Uterus (tissue), 4 donors: ENCODE measurements around the gene TNFRSF21. TPM values are rescaled to one million over a fixed set of nuclear protein-coding genes. Genes with fewer than 3 reads are reported as not detected.

ENCODE experiments used
- DNase-seq, 2 donors: peaks; one replicate each; pipeline ENCODE4 v3.0.0-alpha.2; 2019 to 2020
- H3K27ac ChIP-seq, 2 donors: fragments of 200-600 bp; sonication (generic); 1 replicate in 1 of 2; 2 replicates in 1 of 2; pipeline ENCODE4 v1.5.1; 2016 to 2018
- H3K27me3 ChIP-seq, 2 donors: fragments of 200-600 bp; sonication (generic); one replicate each; pipeline ENCODE4 v1.5.1; 2018 to 2019; ENCODE audit warnings: control low read depth in 1 of 2
- H3K36me3 ChIP-seq, 2 donors: fragments of 200-600 bp; sonication (generic); one replicate each; pipeline ENCODE4 v1.5.1; 2019; ENCODE audit warnings: control low read depth in 1 of 2
- H3K4me1 ChIP-seq, 2 donors: fragments of 200-600 bp; sonication (generic); one replicate each; pipeline ENCODE4 v1.5.1; 2018 to 2019; ENCODE audit warnings: control low read depth in 1 of 2
- H3K4me3 ChIP-seq, 2 donors: fragments of 200-600 bp; sonication (generic); 1 replicate in 1 of 2; 2 replicates in 1 of 2; pipeline ENCODE4 v1.5.1; 2018 to 2019; ENCODE audit warnings: mild to moderate bottlenecking in 1 of 2
- H3K9me3 ChIP-seq, 2 donors: fragments of 200-600 bp; sonication (generic); one replicate each; pipeline ENCODE4 v1.5.1; 2019; ENCODE audit warnings: control low read depth in 1 of 2
- POLR2A ChIP-seq, 2 donors: fragments of 450-650 bp; IDR thresholded peaks; one replicate each; pipeline ENCODE4 v1.6.1; 2016; ENCODE audit warnings: antibody characterized with exemption in 2 of 2, mild to moderate bottlenecking in 1 of 2, moderate library complexity in 1 of 2
- intact Hi-C: fragments of 100-400 bp; cut with DNase I; formaldehyde crosslinking; loops from one replicate; pipeline ENCODE4 v1.15.1; 2023; ENCODE audit warnings: low total_unique reads
- total RNA-seq, 4 donors: library from RNA; depleted of rRNA in 3 of 4; stranded (reverse); fragments of >200 nt in 3 of 4; gene quantifications; one replicate each; pipeline versions ENCODE4 v1.1.0 to v1.2.4, GENCODE V29; 2014 to 2023
- TF ChIP-seq, protein P1 (sequence below), 4 experiments: fragments of 200-600 bp in 2 of 4; fragments of 450-650 bp in 2 of 4; sonication (generic) in 2 of 4; IDR thresholded peaks; one replicate each; pipeline ENCODE4 v1.5.1; 2016 to 2019; ENCODE audit warnings: antibody characterized with exemption in 4 of 4, mild to moderate bottlenecking in 2 of 4, moderate library complexity in 1 of 4
- donor health status: DM: yes; HTN: yes; CAD: no.

TNFRSF21 gene
- total RNA-seq, 4 donors from 2014 or later, result 1.0 to 33.1 (median 13.2) TPM

DNA sequence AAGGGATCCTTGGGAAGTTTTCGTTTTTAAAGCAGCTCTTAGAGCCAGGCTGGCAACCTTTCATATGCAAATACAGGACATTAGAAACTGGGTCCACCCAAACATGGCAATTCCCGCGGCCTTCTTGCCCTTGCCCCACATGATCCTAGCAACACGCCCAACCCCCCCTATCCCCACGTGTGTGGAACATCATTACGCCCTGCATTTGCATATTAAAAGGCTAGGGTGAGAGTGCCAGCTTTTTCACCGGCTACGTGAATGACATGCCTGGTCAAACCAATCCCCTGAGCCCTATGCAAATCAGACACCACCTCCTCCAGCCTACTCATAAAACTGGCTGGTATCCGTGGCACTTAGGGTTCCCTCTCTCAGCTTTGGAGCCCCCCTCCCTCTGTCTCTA lies 88.1 kb downstream of the TNFRSF21 start:
- intact Hi-C loops, result no loop called here
- TF ChIP-seq POLR2A (IDR thresholded peaks at IDR 0.05), result no peak
- Histone ChIP-seq H3K9me3 (no peaks in the 10 kb centered on the region), H3K4me1 (no peaks in the 10 kb centered on the region), H3K27me3 (no peaks in the 10 kb centered on the region), H3K36me3 (no peaks in the 10 kb centered on the region), H3K27ac (no peak overlapping the region), H3K4me3 (no peak overlapping the region)
- DNase-seq, result no peak

DNA sequence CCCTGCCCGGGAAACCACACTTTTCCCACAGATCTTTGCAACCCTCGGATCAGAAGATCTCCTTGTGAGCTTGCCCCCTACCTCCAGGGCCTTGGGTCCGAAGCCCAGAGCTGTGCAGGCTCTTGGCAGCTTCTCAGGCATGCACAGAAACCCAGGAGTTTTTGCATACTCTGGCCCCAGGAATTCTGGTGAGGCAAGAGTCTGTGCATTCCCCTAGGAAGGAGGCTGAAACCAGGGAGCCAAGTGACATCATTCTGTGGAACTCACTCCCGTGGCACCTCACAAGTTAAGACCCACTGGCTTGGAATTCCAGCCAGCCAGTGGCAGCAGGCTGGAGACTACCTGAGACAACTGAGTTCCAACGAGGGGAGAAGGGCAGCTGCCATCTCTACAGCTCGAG lies 100.1 kb downstream of the TNFRSF21 start:
- no peaks in the 10 kb centered on the region for H3K27me3 ChIP-seq
- no peaks in the 10 kb centered on the region for H3K36me3 ChIP-seq
- intact Hi-C loops, result no loop called here
- no peak for TF ChIP-seq POLR2A (IDR thresholded peaks at IDR 0.05)
- TF ChIP-seq, protein P1, sequence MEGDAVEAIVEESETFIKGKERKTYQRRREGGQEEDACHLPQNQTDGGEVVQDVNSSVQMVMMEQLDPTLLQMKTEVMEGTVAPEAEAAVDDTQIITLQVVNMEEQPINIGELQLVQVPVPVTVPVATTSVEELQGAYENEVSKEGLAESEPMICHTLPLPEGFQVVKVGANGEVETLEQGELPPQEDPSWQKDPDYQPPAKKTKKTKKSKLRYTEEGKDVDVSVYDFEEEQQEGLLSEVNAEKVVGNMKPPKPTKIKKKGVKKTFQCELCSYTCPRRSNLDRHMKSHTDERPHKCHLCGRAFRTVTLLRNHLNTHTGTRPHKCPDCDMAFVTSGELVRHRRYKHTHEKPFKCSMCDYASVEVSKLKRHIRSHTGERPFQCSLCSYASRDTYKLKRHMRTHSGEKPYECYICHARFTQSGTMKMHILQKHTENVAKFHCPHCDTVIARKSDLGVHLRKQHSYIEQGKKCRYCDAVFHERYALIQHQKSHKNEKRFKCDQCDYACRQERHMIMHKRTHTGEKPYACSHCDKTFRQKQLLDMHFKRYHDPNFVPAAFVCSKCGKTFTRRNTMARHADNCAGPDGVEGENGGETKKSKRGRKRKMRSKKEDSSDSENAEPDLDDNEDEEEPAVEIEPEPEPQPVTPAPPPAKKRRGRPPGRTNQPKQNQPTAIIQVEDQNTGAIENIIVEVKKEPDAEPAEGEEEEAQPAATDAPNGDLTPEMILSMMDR (IDR thresholded peaks at IDR 0.05), result no peak
- no peak for DNase-seq
- no peaks in the 10 kb centered on the region for H3K9me3 ChIP-seq
- H3K4me3 ChIP-seq, result no peak overlapping the region
- no peak overlapping the region for H3K27ac ChIP-seq
- H3K4me1 ChIP-seq, result no peaks in the 10 kb centered on the region

DNA sequence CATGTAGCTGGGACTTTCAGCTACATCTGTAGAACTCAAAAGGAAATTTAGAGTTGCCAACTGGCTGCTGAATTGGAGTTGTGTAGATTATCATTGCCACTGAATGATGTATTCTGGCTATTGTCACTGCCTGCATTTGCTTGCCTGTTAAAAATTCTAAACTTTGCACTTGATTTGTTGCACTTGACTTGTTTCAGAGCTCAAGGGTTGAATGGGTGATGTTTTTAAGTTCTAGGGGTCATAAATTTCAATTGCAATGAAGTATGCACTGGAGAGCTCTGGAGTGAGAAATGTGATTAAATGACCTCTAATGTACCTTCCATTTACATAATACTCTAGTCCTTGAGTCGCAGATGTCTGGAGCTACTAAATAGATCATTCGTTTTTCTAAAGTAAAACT lies 102.4 kb downstream of the TNFRSF21 start:
- DNase-seq, result no peak
- H3K27me3 ChIP-seq, result no peaks in the 10 kb centered on the region
- intact Hi-C loops, result no loop called here
- no peak overlapping the region for H3K4me3 ChIP-seq
- no peaks in the 10 kb centered on the region for H3K4me1 ChIP-seq
- H3K9me3 ChIP-seq, result no peaks in the 10 kb centered on the region
- no peaks in the 10 kb centered on the region for H3K36me3 ChIP-seq
- TF ChIP-seq, protein P1 (IDR thresholded peaks at IDR 0.05), result no peak
- TF ChIP-seq POLR2A (IDR thresholded peaks at IDR 0.05), result no peak
- H3K27ac ChIP-seq, result no peak overlapping the region

DNA sequence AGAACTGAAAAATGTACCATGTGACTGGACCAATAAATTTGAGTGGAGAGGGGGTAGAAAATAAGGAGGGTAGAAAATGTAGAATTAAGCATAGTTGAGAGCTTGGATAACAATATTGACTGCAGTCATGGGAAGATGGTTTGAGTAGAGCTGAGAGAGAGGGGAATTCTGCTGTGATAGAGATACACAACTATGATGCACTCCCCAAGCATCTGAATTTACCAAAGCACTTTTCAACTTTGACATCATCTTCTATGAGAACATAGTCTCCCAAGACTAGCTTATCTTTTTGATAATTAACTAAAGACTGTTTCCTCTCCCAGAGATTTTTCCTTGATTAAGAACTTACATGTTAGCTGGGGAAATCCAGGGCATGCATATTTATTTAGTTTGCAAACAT lies 103.1 kb downstream of the TNFRSF21 start:
- H3K9me3 ChIP-seq, result no peaks in the 10 kb centered on the region
- intact Hi-C loops, result no loop called here
- H3K27ac ChIP-seq, result no peak overlapping the region
- no peaks in the 10 kb centered on the region for H3K36me3 ChIP-seq
- TF ChIP-seq, protein P1 (IDR thresholded peaks at IDR 0.05), result no peak
- no peak for TF ChIP-seq POLR2A (IDR thresholded peaks at IDR 0.05)
- H3K27me3 ChIP-seq, result no peaks in the 10 kb centered on the region
- H3K4me1 ChIP-seq, result no peaks in the 10 kb centered on the region
- DNase-seq, result no peak
- H3K4me3 ChIP-seq, result no peak overlapping the region

DNA sequence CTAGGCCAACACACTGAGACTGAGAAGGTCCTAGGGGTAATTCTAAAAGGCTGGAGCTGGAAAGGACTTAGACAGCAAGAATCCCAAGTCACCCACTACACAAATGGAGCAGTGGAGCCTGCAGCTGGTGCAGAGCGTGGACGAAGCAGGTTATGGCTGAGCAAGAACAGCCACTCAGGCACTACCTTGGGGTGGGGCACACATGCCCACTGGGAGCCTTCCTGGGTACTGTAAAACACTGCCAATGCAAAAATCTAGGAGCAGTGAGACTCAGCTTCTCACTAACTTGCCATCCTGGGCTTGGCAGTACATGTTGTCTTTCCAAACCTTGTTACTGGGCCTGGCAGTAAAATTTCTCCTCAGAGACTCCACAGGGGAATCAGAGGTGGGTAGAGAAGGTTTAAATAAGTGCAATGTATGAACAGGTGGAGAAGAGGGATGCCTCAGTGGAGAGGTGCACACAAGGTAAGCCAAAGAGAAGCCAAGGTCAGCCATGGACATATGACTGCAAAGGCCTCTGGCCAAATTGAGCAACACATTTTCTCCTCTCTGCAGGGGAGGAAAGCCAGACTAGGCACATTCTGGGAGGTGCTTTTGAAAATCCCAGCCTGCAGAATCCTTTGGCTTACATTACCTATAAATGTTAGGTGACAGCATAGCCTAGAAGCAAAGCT lies 105.6 kb downstream of the TNFRSF21 start:
- no peaks in the 10 kb centered on the region for H3K9me3 ChIP-seq
- no peak overlapping the region for H3K4me3 ChIP-seq
- intact Hi-C loops, result no loop called here
- no peaks in the 10 kb centered on the region for H3K27me3 ChIP-seq
- H3K36me3 ChIP-seq, result no peaks in the 10 kb centered on the region
- DNase-seq, result no peak
- no peaks in the 10 kb centered on the region for H3K4me1 ChIP-seq
- TF ChIP-seq, protein P1 (IDR thresholded peaks at IDR 0.05), result no peak
- no peak for TF ChIP-seq POLR2A (IDR thresholded peaks at IDR 0.05)
- H3K27ac ChIP-seq, result no peak overlapping the region
